Gastroesophageal sphincter (tissue), 4 donors: ENCODE measurements around the gene SDK2. TPM values are rescaled to one million over a fixed set of nuclear protein-coding genes. Genes with fewer than 3 reads are reported as not detected.

Source experiments
- ATAC-seq: fragments of 150-250 bp; one replicate; pipeline ENCODE4 v1.9.1; 2016; ENCODE audit warnings: mild to moderate bottlenecking, moderate library complexity
- H3K27ac ChIP-seq, 4 donors: fragments of 200-600 bp; sonication (generic) in 3 of 4; 1 replicate in 3 of 4; 2 replicates in 1 of 4; pipeline ENCODE4 v1.5.1; 2016 to 2019
- H3K27me3 ChIP-seq: fragments of 200-600 bp; sonication (generic); one replicate; pipeline ENCODE4 v1.5.1; 2019
- H3K36me3 ChIP-seq, 2 donors: fragments of 200-600 bp; sonication (generic); one replicate each; pipeline ENCODE4 v1.5.1; 2019; ENCODE audit warnings: control low read depth in 1 of 2
- H3K4me1 ChIP-seq, 3 donors: fragments of 200-600 bp; sonication (generic); 1 replicate in 2 of 3; 2 replicates in 1 of 3; pipeline ENCODE4 v1.5.1; 2016 to 2019; ENCODE audit warnings: control low read depth in 2 of 3
- H3K4me3 ChIP-seq, 2 donors: fragments of 200-600 bp; sonication (generic); one replicate each; pipeline ENCODE4 v1.5.1; 2019; ENCODE audit warnings: mild to moderate bottlenecking in 1 of 2, moderate library complexity in 1 of 2
- H3K9me3 ChIP-seq, 3 donors: fragments of 200-600 bp; sonication (generic); one replicate each; pipeline ENCODE4 v1.5.1; 2017 to 2019; ENCODE audit warnings: control low read depth in 2 of 3
- CTCF ChIP-seq, 4 experiments: fragments of 200-600 bp in 2 of 4; fragments of 450-650 bp in 2 of 4; sonication (generic) in 1 of 4; IDR thresholded peaks; one replicate each; pipeline ENCODE4 v1.5.1; 2017 to 2019; ENCODE audit warnings: antibody characterized with exemption in 4 of 4, mild to moderate bottlenecking in 2 of 4, moderate library complexity in 2 of 4
- EP300 ChIP-seq: sonication (generic); formaldehyde crosslinking; IDR thresholded peaks from one replicate; pipeline ENCODE4 v1.6.1; 2017; ENCODE audit warnings: antibody characterized with exemption, mild to moderate bottlenecking
- POLR2A ChIP-seq, 2 donors: fragments of 450-650 bp; IDR thresholded peaks; one replicate each; pipeline ENCODE4 v1.6.1; 2017; ENCODE audit warnings: antibody characterized with exemption in 2 of 2, mild to moderate bottlenecking in 2 of 2, moderate library complexity in 1 of 2
- POLR2AphosphoS5 ChIP-seq: sonication (generic); formaldehyde crosslinking; IDR thresholded peaks from one replicate; pipeline ENCODE4 v1.6.1; 2017; ENCODE audit warnings: antibody characterized with exemption
- WGBS, 2 donors: methylation state at CpG; one replicate each; pipeline ENCODE4 v1.1.5; 2018; ENCODE audit warnings: low coverage in 1 of 2; 5-methylcytosine and 5-hydroxymethylcytosine counted together
- total RNA-seq, 4 donors: library from RNA; depleted of rRNA; stranded (reverse); fragments of >200 nt; gene quantifications; one replicate each; pipeline ENCODE4 v1.1.0, GENCODE V29; 2016

The SDK2 gene
- total RNA-seq, 4 donors from 2014 or later: 0.31 to 2.0 (median 0.78) TPM

- 41 to 45% methylated on average over 8 to 11 of the region's 11 CpGs for WGBS, 2 donors
- Histone ChIP-seq H3K4me3 (peak overlapping the region in 1 of 2 donors; percentile 46), H3K4me1 (peaks cover 14 to 91% (median 58%) of the 10 kb centered on the region in 3 donors)
These were observed 338.1 kb downstream of the SDK2 start for GRCh38 chr17:73305845-73306836.

DNA sequence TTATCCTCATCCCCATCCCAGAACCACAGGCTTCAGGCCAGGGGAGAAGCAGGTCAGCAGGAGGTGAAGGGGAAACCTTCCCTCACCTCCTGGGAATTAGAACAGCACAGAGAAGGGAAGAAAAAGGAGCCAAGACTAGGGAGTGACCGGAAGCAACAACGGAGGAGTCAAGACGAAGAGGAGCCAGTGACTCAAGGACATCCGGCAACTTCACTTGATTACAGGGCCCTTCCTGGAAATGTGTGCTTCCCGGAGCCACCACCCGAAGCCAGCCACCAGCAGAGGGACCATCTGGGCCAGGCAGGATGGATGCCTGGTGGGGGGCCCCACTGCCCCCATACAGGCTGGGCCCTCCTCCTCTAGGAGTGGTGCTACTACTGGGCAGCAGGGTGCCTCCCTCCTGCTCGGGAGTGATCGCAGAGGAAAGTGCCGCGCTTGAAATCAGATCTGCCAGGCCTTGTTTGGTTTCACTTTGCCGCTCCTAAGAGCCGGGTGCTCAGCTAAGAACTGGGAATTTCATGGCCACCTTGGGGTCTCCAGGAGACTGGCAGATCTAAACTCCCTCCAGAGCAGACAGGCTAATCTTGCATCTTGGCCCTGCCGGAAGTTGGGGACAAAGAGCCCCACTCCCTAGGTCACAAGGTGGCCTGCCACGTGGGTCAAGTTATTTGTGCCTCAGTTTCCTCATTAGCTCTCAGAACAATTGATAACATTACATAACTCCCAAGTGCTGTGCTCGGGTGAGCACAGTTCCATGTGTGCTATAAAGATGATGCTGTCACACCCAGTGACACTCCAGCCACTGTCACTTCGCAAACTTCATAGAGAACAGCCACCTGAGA, 339.1 kb downstream of the SDK2 start:
- WGBS, 2 donors: 20 to 70% methylated on average over 2 to 4 of the region's 16 CpGs
- peak overlapping the region; percentile 20 to 46 for H3K4me3 ChIP-seq
- peak; percentile 65 for ATAC-seq
- no peaks in the 10 kb centered on the region for H3K27me3 ChIP-seq
- H3K36me3 ChIP-seq: no peaks in the 10 kb centered on the region
- peak overlapping the region; percentile 70 to 100 (median 92) for H3K27ac ChIP-seq
- H3K4me1 ChIP-seq: peaks cover 14 to 97% (median 63%) of the 10 kb centered on the region in 3 donors
- H3K9me3 ChIP-seq: no peaks in the 10 kb centered on the region
- TF ChIP-seq EP300 (no peak), POLR2AphosphoS5 (peak; percentile 97), POLR2A (IDR thresholded peaks at IDR 0.05) (peak in 1 of 2 donors; percentile 17), CTCF (IDR thresholded peaks at IDR 0.05) (peak in 3 of 4 experiments; percentile 44 to 62 (median 51))

More at GRCh38 chr17:73305845-73306836, 338.1 kb downstream of the SDK2 start:
- no peak for ATAC-seq
- Histone ChIP-seq H3K36me3 (no peaks in the 10 kb centered on the region), H3K27ac (peak overlapping the region; percentile 70 to 100 (median 92)), H3K27me3 (no peaks in the 10 kb centered on the region), H3K9me3 (no peaks in the 10 kb centered on the region)
- TF ChIP-seq POLR2AphosphoS5: peak; percentile 6
- no peak for TF ChIP-seq CTCF (IDR thresholded peaks at IDR 0.05)

- Histone ChIP-seq H3K9me3 (no peaks in the 10 kb centered on the region), H3K4me1 (peaks cover 14 to 97% (median 65%) of the 10 kb centered on the region in 3 donors), H3K4me3 (peak overlapping the region in 1 of 2 donors; percentile 46), H3K27me3 (no peaks in the 10 kb centered on the region), H3K27ac (peak overlapping the region; percentile 70 to 100 (median 92)), H3K36me3 (no peaks in the 10 kb centered on the region)
- WGBS, 2 donors: 17 to 50% methylated on average over 1 to 7 of the region's 8 CpGs
- ATAC-seq: peak; percentile 0
- no peak for TF ChIP-seq POLR2A (IDR thresholded peaks at IDR 0.05)
- no peak for TF ChIP-seq POLR2AphosphoS5
These were observed 339.8 kb downstream of the SDK2 start for GRCh38 chr17:73304438-73304837.

DNA sequence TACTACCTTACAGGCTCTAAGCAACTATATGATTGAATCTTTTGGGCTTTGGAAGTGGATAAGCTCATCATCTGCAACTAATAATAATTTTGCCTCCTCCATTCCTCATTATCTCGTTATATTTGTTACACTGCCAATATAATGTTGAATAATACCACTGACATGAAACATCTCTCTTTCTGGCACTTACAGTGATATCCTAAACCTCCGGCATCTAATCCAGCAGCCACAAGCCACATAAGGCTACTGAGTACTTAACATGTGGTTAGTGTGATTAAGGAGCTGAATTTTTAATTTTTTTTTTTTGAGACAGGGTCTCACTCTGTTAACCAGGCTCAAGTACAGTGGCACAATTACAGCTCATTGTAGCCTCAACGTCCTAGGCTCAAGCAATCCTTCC, 342.1 kb downstream of the SDK2 start:
- TF ChIP-seq POLR2AphosphoS5 (no peak), CTCF (IDR thresholded peaks at IDR 0.05) (no peak), POLR2A (IDR thresholded peaks at IDR 0.05) (no peak), EP300 (no peak)
- Histone ChIP-seq H3K27me3 (no peaks in the 10 kb centered on the region), H3K4me3 (no peak overlapping the region), H3K36me3 (no peaks in the 10 kb centered on the region), H3K9me3 (no peaks in the 10 kb centered on the region), H3K27ac (peak overlapping the region in 2 of 4 donors; percentile 28 to 35), H3K4me1 (peaks cover 14 to 97% (median 54%) of the 10 kb centered on the region in 3 donors)
- WGBS, 2 donors: 29 to 48% methylated on average over 2 to 3 of the region's 3 CpGs
- ATAC-seq: no peak

GRCh38 chr17:73301369-73301768, 342.9 kb downstream of the SDK2 start:
- Histone ChIP-seq H3K27me3 (no peaks in the 10 kb centered on the region), H3K27ac (peak overlapping the region in 2 of 4 donors; percentile 28 to 35), H3K36me3 (no peaks in the 10 kb centered on the region), H3K4me3 (no peak overlapping the region), H3K4me1 (peaks cover 14 to 92% (median 45%) of the 10 kb centered on the region in 3 donors), H3K9me3 (no peaks in the 10 kb centered on the region)
- no peak for ATAC-seq
- TF ChIP-seq EP300: no peak
- WGBS, 2 donors: 80 to 92% methylated on average over 2 of the region's 2 CpGs
